Activated CD4-positive, CD25-positive, alpha-beta regulatory T cell (primary cell): ENCODE measurements around the gene CCT7.

ENCODE experiments used
- DNase-seq, 4 experiments: peaks; one replicate each; lab custom pipeline; 2025; lab: John Stamatoyannopoulos, UW

The CCT7 gene

DNA sequence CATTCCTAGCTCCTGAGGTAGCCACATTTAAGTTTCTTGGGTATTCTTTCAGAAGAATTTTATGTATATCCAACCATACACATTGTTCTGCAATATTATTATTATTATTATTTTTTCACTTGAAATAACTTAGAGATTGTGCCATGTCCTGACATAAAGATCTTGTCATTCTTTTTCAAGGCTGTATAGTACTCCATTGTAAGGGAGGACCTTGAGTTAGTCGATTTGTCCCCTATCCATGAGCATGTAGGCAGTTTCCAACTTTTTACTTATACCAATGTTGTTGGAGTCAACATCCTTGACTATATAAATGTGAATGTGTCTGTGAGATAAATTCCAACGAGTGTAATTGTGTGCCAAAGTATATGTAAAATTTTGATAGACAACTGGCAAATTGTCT is 60.1 kb downstream of the CCT7 start:
- no peak for DNase-seq

DNA sequence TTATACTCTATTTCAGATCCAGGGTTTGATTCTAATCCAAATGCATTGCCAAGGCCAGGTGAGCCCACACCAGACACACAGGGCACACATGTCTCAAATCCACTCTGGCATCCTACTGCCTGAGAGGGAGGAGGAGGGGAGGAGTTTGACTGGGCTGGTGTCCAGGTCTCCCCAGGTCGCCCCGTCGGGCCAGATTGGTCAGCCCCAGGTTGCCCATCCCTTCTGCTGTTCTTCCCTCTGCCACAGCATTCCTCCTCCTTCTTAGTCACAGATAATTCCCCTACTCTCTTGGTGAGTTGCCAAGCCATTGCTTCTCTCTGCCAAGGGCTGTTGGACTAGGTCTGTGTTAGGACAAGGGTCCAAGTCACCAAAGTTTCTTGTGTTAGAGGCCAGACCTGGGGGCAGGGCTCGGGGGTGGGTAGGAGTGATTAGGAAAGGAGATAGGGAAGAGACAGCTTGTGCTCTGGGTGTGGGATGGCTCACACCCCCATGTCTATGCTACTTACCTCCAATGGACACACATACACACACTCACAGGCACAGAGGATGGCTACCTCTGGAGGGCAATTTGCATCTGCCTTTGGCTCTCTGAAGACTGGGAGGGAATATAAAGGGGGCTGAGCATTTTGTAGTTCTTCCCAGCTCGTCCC is 61.8 kb downstream of the CCT7 start:
- no peak for DNase-seq

DNA sequence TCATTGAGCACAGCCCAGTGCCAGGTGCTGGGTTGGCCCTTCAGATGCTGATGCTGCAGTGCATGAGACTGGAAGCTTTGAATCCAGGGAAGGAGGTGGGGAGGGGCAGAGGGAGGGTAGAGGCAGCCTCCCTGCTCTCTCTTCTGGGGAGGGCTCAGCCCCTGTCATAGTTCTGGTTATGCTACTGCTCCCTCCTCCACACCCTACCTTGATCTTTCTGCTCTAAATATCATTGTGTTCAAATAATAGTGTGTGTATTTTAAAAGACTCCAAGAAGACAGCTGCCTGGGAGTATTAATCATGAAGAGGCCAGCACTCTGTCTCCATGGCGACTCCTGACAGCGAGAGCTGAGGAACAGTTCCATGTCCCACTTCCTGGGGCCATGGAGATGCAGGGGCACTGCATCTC is 63.0 kb downstream of the CCT7 start:
- no peak for DNase-seq

DNA sequence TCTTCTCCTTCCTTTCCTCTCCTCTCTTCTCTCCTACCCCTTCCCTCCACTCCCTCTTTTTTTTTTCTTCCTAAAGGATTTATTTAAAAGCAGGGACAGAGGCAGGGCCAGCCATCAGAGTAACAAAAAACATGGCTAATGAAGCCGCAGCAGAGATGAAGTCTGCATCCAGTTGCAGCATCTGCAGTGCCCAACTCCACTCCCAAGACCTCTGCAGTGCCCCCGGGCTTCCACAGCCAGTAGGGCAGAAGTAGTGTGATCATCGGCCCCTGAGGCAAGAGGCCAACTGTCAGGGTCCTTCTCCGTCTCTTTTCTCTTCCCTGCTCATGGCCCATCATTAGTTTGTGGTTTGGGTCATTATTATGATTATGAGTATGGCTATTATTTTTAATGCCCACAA is 63.5 kb downstream of the CCT7 start:
- DNase-seq, result no peak

DNA sequence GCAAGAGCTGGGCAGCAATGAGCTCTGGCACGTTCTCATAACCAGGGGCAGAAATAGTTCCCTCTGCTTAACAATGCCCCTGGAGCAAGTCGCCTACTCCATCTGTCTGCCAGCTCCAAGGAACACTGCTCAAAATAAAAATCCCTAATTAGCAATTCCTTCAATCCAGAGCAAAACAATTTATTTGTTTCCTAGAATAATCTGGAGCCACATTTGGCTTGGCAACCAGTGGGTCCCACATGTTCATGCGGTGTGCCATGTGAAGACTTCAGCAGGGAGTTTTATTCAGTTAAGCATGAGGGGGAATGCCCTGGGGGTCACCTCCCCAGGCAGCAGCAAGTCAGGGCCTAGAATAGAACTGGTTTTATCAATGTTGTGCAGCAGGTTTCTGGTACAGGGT is 66.8 kb downstream of the CCT7 start:
- DNase-seq, result no peak

DNA sequence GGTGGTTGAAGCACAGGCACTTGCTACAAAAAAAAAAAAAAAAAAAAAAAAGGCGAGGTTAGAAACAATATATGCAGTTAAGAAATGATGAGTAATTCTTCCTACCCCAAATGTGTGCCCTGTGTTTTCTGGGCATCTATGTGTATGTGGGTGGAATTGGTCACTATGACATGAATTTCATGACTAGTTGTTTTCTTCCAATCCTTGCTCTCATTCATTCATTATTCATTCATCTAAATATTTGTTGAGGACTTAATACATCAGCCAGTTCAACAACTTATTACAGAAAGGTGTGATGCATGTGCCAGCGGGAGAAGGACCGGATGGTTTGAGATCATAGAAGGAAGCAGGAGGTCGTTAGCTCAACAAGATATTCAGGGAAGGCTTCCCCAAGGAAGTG is 67.5 kb downstream of the CCT7 start:
- no peak for DNase-seq
